Measurements from ENCODE around the gene PLXNA3. TPM values are rescaled to one million over a fixed set of nuclear protein-coding genes. Genes with fewer than 3 reads are reported as not detected.

PLXNA3 gene
- total RNA-seq, 2 donors from 2014 or later: 52.6 to 68.8 TPM

GRCh38 chrX:154469114-154469513 lies 11.0 kb downstream of the PLXNA3 start:
- TF ChIP-seq, protein P1, sequence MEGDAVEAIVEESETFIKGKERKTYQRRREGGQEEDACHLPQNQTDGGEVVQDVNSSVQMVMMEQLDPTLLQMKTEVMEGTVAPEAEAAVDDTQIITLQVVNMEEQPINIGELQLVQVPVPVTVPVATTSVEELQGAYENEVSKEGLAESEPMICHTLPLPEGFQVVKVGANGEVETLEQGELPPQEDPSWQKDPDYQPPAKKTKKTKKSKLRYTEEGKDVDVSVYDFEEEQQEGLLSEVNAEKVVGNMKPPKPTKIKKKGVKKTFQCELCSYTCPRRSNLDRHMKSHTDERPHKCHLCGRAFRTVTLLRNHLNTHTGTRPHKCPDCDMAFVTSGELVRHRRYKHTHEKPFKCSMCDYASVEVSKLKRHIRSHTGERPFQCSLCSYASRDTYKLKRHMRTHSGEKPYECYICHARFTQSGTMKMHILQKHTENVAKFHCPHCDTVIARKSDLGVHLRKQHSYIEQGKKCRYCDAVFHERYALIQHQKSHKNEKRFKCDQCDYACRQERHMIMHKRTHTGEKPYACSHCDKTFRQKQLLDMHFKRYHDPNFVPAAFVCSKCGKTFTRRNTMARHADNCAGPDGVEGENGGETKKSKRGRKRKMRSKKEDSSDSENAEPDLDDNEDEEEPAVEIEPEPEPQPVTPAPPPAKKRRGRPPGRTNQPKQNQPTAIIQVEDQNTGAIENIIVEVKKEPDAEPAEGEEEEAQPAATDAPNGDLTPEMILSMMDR (conservative IDR thresholded peaks at IDR 0.05): no peak
- H3K27ac Mint-ChIP-seq: no peak overlapping the region
- peaks cover 65% of the 10 kb centered on the region for H3K9me3 Mint-ChIP-seq
- no peaks in the 10 kb centered on the region for H3K27me3 ChIP-seq (ENCODE audit: control insufficient read depth, insufficient read depth, low read length, poor library complexity, severe bottlenecking)
- no peak overlapping the region for H3K9ac ChIP-seq (ENCODE audit: extremely low read depth, low read length, poor library complexity, severe bottlenecking)
- no peak overlapping the region for H3K4me3 Mint-ChIP-seq
- H3K36me3 Mint-ChIP-seq (ENCODE audit: low read depth): peaks cover 18% of the 10 kb centered on the region
- no peak overlapping the region for H3K4me3 ChIP-seq (ENCODE audit: low read length)
- H3K27me3 Mint-ChIP-seq (ENCODE audit: insufficient read depth): no peaks in the 10 kb centered on the region
- no peaks in the 10 kb centered on the region for H3K4me1 ChIP-seq (ENCODE audit: control insufficient read depth, insufficient read depth, low read length)
- DNase-seq: no peak
- H3K36me3 ChIP-seq (ENCODE audit: control insufficient read depth, insufficient read depth, low read length): no peaks in the 10 kb centered on the region
- WGBS, 2 experiments (ENCODE audit: insufficient coverage in 1 of 2, insufficient read length in 1 of 2): 98 to 100% methylated on average over 5 to 9 of the region's 9 CpGs
- no peak overlapping the region for H3K27ac ChIP-seq (ENCODE audit: low read depth, low read length)
- H3K9me3 ChIP-seq (ENCODE audit: control insufficient read depth, low read length): no peaks in the 10 kb centered on the region
- H3K4me1 Mint-ChIP-seq: no peaks in the 10 kb centered on the region

GRCh38 chrX:154469880-154470279 lies 11.8 kb downstream of the PLXNA3 start:
- peaks cover 18% of the 10 kb centered on the region for H3K36me3 Mint-ChIP-seq (ENCODE audit: low read depth)
- H3K4me1 Mint-ChIP-seq: no peaks in the 10 kb centered on the region
- no peak overlapping the region for H3K9ac ChIP-seq (ENCODE audit: extremely low read depth, low read length, poor library complexity, severe bottlenecking)
- H3K27me3 ChIP-seq (ENCODE audit: control insufficient read depth, insufficient read depth, low read length, poor library complexity, severe bottlenecking): no peaks in the 10 kb centered on the region
- no peaks in the 10 kb centered on the region for H3K27me3 Mint-ChIP-seq (ENCODE audit: insufficient read depth)
- 91 to 96% methylated on average over 5 to 18 of the region's 18 CpGs for WGBS, 2 experiments (ENCODE audit: insufficient coverage in 1 of 2, insufficient read length in 1 of 2)
- no peak for DNase-seq
- TF ChIP-seq, protein P1 (conservative IDR thresholded peaks at IDR 0.05): no peak
- H3K9me3 Mint-ChIP-seq: peaks cover 65% of the 10 kb centered on the region
- H3K36me3 ChIP-seq (ENCODE audit: control insufficient read depth, insufficient read depth, low read length): no peaks in the 10 kb centered on the region
- no peaks in the 10 kb centered on the region for H3K9me3 ChIP-seq (ENCODE audit: control insufficient read depth, low read length)
- no peaks in the 10 kb centered on the region for H3K4me1 ChIP-seq (ENCODE audit: control insufficient read depth, insufficient read depth, low read length)
- no peak overlapping the region for H3K4me3 ChIP-seq (ENCODE audit: low read length)
- H3K27ac ChIP-seq (ENCODE audit: low read depth, low read length): no peak overlapping the region
- H3K4me3 Mint-ChIP-seq: no peak overlapping the region
- no peak overlapping the region for H3K27ac Mint-ChIP-seq

DNA sequence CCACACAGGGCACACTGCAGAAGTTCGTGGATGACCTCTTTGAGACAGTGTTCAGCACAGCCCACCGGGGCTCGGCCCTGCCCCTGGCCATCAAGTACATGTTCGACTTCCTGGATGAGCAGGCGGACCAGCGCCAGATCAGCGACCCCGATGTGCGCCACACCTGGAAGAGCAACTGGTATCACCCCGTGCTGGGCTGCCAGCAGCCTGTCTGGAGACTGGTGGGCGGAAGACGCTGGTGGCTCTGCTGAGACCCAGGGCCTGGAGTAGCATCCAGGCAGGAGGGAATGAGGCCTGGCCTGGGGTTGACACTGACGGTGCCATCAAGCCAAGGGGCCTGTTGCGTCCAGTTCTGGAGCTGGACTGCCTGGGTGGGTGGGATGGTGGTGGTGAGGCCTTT lies 12.4 kb downstream of the PLXNA3 start:
- H3K4me3 ChIP-seq (ENCODE audit: low read length): no peak overlapping the region
- H3K36me3 ChIP-seq (ENCODE audit: control insufficient read depth, insufficient read depth, low read length): no peaks in the 10 kb centered on the region
- no peak overlapping the region for H3K9ac ChIP-seq (ENCODE audit: extremely low read depth, low read length, poor library complexity, severe bottlenecking)
- Mint-ChIP-seq H3K4me3 (no peak overlapping the region), H3K27ac (no peak overlapping the region), H3K4me1 (no peaks in the 10 kb centered on the region), H3K27me3 (ENCODE audit: insufficient read depth) (no peaks in the 10 kb centered on the region), H3K36me3 (ENCODE audit: low read depth) (peaks cover 20% of the 10 kb centered on the region), H3K9me3 (peaks cover 62% of the 10 kb centered on the region)
- H3K9me3 ChIP-seq (ENCODE audit: control insufficient read depth, low read length): no peaks in the 10 kb centered on the region
- H3K27ac ChIP-seq (ENCODE audit: low read depth, low read length): no peak overlapping the region
- WGBS, 2 experiments (ENCODE audit: insufficient coverage in 1 of 2, insufficient read length in 1 of 2): 95 to 98% methylated on average over 6 to 14 of the region's 14 CpGs
- DNase-seq: no peak
- no peaks in the 10 kb centered on the region for H3K4me1 ChIP-seq (ENCODE audit: control insufficient read depth, insufficient read depth, low read length)
- TF ChIP-seq, protein P1 (conservative IDR thresholded peaks at IDR 0.05): no peak
- H3K27me3 ChIP-seq (ENCODE audit: control insufficient read depth, insufficient read depth, low read length, poor library complexity, severe bottlenecking): no peaks in the 10 kb centered on the region

All from endodermal cell (in vitro differentiated cells).